HK-2 (cell line): ENCODE data around the gene APOA5.
"Not testable (repeated sequence)": the region's sequence is repeated elsewhere in the genome, so short reads cannot be mapped to it uniquely, and the experiment has no call there.

Experiments used
- DNase-seq: peaks from one replicate; pipeline ENCODE4 v3.0.0-alpha.2; 2018; ENCODE audit not compliant: unreplicated experiment

Gene APOA5

DNA sequence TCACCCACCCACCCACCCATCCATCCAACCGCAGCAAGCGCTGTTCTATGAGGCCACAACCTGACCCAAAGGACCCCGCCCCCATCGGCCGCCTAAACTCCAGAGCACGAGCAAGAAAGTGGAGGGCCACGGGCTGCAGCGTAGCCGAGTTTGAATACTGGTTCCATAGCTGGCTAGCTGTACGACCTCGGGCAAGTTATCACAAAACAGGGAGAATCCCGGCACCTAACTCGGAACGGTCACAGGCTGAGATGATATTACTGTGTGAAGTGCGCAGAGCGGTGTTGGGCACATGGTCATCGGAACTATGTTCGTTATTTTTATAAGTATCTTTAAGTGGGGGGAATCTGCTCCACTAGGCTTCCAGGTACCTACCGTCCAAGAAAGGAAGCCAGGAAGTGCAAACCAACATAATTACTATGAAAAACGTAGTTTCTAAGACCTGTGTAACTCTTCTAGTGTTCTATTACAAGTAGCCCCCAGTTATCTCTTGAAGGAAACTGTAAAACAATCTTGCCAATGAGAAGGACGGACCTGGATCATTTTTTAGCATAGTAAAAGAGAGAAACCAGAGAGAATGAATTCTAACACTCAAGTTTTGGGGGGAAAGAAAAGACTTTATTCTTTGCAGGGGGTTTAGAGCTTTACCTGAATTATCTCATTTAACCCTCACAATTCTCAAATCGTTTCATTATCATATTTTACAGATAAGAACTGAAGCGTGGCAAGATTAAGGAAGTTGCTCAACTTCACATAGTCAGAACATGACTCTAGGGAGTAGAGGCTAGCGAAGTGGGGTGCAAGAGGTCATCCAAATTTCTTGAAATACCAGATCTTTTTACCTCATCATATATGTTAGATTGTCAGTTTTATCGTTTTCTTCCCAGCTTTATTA lies 18.2 kb downstream of the APOA5 start:
- DNase-seq = no peak

DNA sequence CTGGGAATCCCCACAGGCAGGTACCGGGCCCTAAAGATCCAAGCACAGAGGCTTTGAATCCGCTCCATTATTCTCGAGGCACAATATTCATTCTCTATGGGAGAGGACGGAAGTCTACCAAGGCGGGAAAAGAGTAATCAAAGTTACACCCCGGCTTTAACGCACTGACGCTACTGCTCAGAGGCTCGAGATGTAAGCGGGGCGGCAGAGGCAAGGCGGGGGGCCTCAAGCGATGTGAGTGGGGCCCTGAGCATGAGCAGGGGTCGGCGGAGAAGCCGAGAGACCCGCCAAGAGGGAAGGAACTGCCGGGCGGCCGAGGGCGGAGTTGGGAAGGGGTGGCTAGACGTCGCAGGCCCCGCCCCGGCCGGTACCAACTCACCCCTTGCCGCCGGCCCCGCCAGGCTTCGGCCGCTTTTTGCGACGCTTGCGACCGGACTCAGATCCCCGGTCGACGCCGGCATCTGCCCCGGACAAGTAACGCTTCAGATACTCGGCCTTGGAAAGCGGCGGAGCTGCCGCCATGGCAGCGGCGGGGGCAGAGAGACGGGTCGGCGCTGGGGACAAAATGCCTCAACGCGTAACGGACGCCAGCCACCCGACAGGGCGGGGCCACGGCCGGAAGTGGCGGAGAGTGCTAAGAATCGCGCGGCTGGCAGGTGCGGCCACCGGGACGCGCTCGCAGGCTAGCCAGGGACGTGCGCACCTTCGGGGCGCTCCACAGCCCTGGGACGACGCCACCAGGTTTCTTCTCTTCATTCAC lies 19.1 kb downstream of the APOA5 start, which contains the start of gene BUD13:
BUD13 (minus strand) TSS at position 545 of the 760 bp plus-strand sequence; CDS start at position 522, 23 bp downstream.
- peak; percentile 82 for DNase-seq

- no peak for DNase-seq
Measured at GRCh38 chr11:116771935-116772334, 19.7 kb downstream of the APOA5 start.

GRCh38 chr11:116762132-116762531 lies 29.5 kb downstream of the APOA5 start:
- DNase-seq = no peak

GRCh38 chr11:116756044-116756443 lies 35.6 kb downstream of the APOA5 start:
- DNase-seq = not testable (repeated sequence)

- no peak for DNase-seq
Measured at GRCh38 chr11:116750070-116750718, 41.5 kb downstream of the APOA5 start.

GRCh38 chr11:116742104-116742503 lies 49.6 kb downstream of the APOA5 start:
- DNase-seq = no peak

- DNase-seq = no peak
Measured at GRCh38 chr11:116740741-116741140, 50.9 kb downstream of the APOA5 start.
